Activated effector memory CD4-positive, alpha-beta T cell treated with Interleukin-2 at 50 U/mL for 16 hours (primary cell): ENCODE results near the gene SLC4A4.
"Not testable (repeated sequence)": the region's sequence is repeated elsewhere in the genome, so short reads cannot be mapped to it uniquely, and the experiment has no call there.

Experiments
- DNase-seq: peaks from one replicate; pipeline ENCODE4 v3.0.0-alpha.2; 2020

Gene SLC4A4

GRCh38 chr4:71360844-71361243 is 22.0 kb downstream of the SLC4A4 start:
- DNase-seq, result no peak

- DNase-seq, result no peak
Observed at GRCh38 chr4:71361476-71361875, 22.7 kb downstream of the SLC4A4 start.

GRCh38 chr4:71366766-71367165 is 27.9 kb downstream of the SLC4A4 start:
- no peak for DNase-seq

GRCh38 chr4:71367546-71367945 is 28.7 kb downstream of the SLC4A4 start:
- DNase-seq, result no peak

GRCh38 chr4:71368906-71369305 is 30.1 kb downstream of the SLC4A4 start:
- DNase-seq, result no peak

- no peak for DNase-seq
Observed at GRCh38 chr4:71369536-71369935, 30.7 kb downstream of the SLC4A4 start.

GRCh38 chr4:71375494-71375893 is 36.7 kb downstream of the SLC4A4 start:
- no peak for DNase-seq

GRCh38 chr4:71377561-71377960 is 38.7 kb downstream of the SLC4A4 start:
- no peak for DNase-seq

- DNase-seq, result no peak
Observed at GRCh38 chr4:71379126-71379525, 40.3 kb downstream of the SLC4A4 start.

GRCh38 chr4:71380788-71381187 is 42.0 kb downstream of the SLC4A4 start:
- no peak for DNase-seq

- DNase-seq, result no peak
Observed at GRCh38 chr4:71382125-71382899, 43.5 kb downstream of the SLC4A4 start.

- no peak for DNase-seq
Observed at GRCh38 chr4:71382900-71383560, 44.2 kb downstream of the SLC4A4 start.

GRCh38 chr4:71383984-71384383 is 45.2 kb downstream of the SLC4A4 start:
- no peak for DNase-seq

- DNase-seq, result no peak
Observed at GRCh38 chr4:71389149-71389827, 50.5 kb downstream of the SLC4A4 start.

- no peak for DNase-seq
Observed at GRCh38 chr4:71392109-71392508, 53.3 kb downstream of the SLC4A4 start.

GRCh38 chr4:71396382-71396781 is 57.6 kb downstream of the SLC4A4 start:
- no peak for DNase-seq

GRCh38 chr4:71400810-71401209 is 62.0 kb downstream of the SLC4A4 start:
- no peak for DNase-seq

- no peak for DNase-seq
Observed at GRCh38 chr4:71402616-71403015, 63.8 kb downstream of the SLC4A4 start.

- no peak for DNase-seq
Observed at GRCh38 chr4:71404049-71404448, 65.2 kb downstream of the SLC4A4 start.

- no peak for DNase-seq
Observed at GRCh38 chr4:71405791-71406190, 67.0 kb downstream of the SLC4A4 start.

GRCh38 chr4:71406459-71406963 is 67.7 kb downstream of the SLC4A4 start:
- DNase-seq, result no peak

- DNase-seq, result not testable (repeated sequence)
Observed at GRCh38 chr4:71408961-71409360, 70.1 kb downstream of the SLC4A4 start.

GRCh38 chr4:71411981-71412380 is 73.2 kb downstream of the SLC4A4 start:
- no peak for DNase-seq

GRCh38 chr4:71415491-71415890 is 76.7 kb downstream of the SLC4A4 start:
- no peak for DNase-seq
